GM12878 (cell line): ENCODE measurements around the gene PTS.

ENCODE experiments used
- EED ChIP-seq: sonication (generic); IDR thresholded peaks from 2 replicates; pipeline ENCODE4 v1.6.1; 2016; ENCODE audit warnings: antibody characterized with exemption, low read depth
- TF ChIP-seq, protein P1 (sequence below), 3 experiments: IDR thresholded peaks in 2 of 3; conservative IDR thresholded peaks in 1 of 3; 2 replicates each; pipeline ENCODE4 v1.5.1; 2011; ENCODE audit warnings: low read depth in 3 of 3, low read length in 3 of 3, mild to moderate bottlenecking in 3 of 3, control low read depth in 2 of 3, moderate library complexity in 2 of 3, inconsistent platforms in 1 of 3, mixed read lengths in 1 of 3; ENCODE audit not compliant: control insufficient read depth in 2 of 3, insufficient read depth in 1 of 3; ENCODE audit errors: extremely low read depth in 1 of 3

DNA sequence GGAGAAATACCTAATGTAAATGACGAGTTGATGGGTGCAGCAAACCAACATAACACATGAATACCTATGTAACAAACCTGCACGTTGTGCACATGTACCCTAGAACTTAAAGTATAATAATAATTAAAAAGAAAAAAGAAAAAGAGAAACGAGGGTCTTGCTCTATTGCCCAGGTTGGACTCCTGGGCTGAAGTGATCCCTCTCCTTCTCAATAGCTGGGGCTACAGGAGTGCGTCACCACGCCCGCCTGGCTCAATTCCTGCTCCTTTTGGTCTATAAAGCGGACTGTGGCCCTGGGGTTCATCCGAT lies 521 bp upstream of the PTS start:
- no peak for TF ChIP-seq EED
- TF ChIP-seq, protein P1, sequence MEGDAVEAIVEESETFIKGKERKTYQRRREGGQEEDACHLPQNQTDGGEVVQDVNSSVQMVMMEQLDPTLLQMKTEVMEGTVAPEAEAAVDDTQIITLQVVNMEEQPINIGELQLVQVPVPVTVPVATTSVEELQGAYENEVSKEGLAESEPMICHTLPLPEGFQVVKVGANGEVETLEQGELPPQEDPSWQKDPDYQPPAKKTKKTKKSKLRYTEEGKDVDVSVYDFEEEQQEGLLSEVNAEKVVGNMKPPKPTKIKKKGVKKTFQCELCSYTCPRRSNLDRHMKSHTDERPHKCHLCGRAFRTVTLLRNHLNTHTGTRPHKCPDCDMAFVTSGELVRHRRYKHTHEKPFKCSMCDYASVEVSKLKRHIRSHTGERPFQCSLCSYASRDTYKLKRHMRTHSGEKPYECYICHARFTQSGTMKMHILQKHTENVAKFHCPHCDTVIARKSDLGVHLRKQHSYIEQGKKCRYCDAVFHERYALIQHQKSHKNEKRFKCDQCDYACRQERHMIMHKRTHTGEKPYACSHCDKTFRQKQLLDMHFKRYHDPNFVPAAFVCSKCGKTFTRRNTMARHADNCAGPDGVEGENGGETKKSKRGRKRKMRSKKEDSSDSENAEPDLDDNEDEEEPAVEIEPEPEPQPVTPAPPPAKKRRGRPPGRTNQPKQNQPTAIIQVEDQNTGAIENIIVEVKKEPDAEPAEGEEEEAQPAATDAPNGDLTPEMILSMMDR (IDR thresholded peaks at IDR 0.05 in 2 of 3, conservative IDR thresholded peaks at IDR 0.05 in 1 of 3; ENCODE audit: control insufficient read depth in 2 of 3, extremely low read depth in 1 of 3, insufficient read depth in 1 of 3, low read depth in 3 of 3, low read length in 3 of 3): no peak
